ENCODE results near the gene SLC26A5.

- no peak for TF ChIP-seq CTCF (IDR thresholded peaks at IDR 0.05; ENCODE audit: low read depth, low read length, poor library complexity, severe bottlenecking)
- TF ChIP-seq EZH2phosphoT487 (IDR thresholded peaks at IDR 0.05; ENCODE audit: borderline replicate concordance, low read length): no peak
Observed at GRCh38 chr7:103474956-103475355, 28.9 kb upstream of the SLC26A5 start.

All from DOHH2 (cell line).